ENCODE data around the gene ADD3.

The ADD3 gene

GRCh38 chr10:110061687-110062086 lies 53.9 kb downstream of the ADD3 start:
- Histone ChIP-seq H3K4ac (ENCODE audit: low read depth, low read length) (peak overlapping the region; percentile 55), H3K18ac (ENCODE audit: low read length) (no peak overlapping the region), H3K9me3 (ENCODE audit: insufficient read depth, low read depth, low read length) (no peaks in the 10 kb centered on the region), H3K14ac (ENCODE audit: low read length) (no peak overlapping the region), H3K4me2 (ENCODE audit: low read length) (no peak overlapping the region), H3K4me3 (ENCODE audit: low read depth, low read length) (no peak overlapping the region), H3K27ac (ENCODE audit: low read depth, low read length) (no peak overlapping the region), H3K79me2 (ENCODE audit: control insufficient read depth, insufficient read depth, low read length, poor library complexity) (no peaks in the 10 kb centered on the region), H3K4me1 (ENCODE audit: control insufficient read depth in 1 of 2, insufficient read depth in 2 of 2, low read length in 2 of 2) (no peaks in the 10 kb centered on the region), H4K12ac (ENCODE audit: low read depth, low read length) (no peak overlapping the region), H2AFZ (ENCODE audit: insufficient read depth, low read length, poor library complexity) (no peak overlapping the region), H4K8ac (ENCODE audit: low read depth, low read length) (no peak overlapping the region), H2AK5ac (ENCODE audit: low read length) (no peak overlapping the region), H2BK5ac (ENCODE audit: low read depth, low read length, poor library complexity) (no peak overlapping the region), H3K27me3 (ENCODE audit: insufficient read depth, low read length) (no peaks in the 10 kb centered on the region), H3K79me1 (ENCODE audit: low read length) (no peaks in the 10 kb centered on the region), H2BK120ac (ENCODE audit: insufficient read depth, low read length, poor library complexity) (no peak overlapping the region), H4K91ac (ENCODE audit: low read depth, low read length) (no peak overlapping the region), H2BK12ac (ENCODE audit: low read length) (no peak overlapping the region), H3K36me3 (ENCODE audit: control insufficient read depth in 1 of 2, insufficient read depth in 2 of 2, low read length in 2 of 2) (no peaks in the 10 kb centered on the region), H3K9ac (ENCODE audit: low read length) (no peak overlapping the region), H3K23ac (ENCODE audit: low read length) (no peak overlapping the region)
- WGBS (ENCODE audit: extremely low coverage, insufficient coverage, insufficient read length): no CpG with 5 or more reads among the region's 3 CpGs
- DNase-seq: no peak

DNA sequence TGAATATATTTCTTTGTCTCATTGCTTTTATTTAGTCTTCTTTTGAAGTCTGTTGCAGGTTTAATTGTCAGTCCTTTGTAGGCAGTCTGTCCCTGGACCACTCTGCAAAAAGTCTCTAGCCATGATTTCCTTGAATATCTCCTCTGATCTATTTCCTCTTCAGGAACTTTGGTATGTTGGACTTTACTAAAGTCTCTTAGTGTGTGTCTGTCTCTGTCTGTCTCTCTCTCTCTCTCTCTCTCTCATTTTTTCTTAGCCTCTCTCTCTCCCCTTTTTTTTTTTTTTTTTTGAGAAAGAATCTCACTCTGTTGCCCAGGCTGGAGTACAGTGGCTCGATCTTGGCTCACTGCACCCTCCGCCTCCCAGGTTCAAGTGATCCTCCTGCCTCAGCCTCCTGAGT lies 57.5 kb downstream of the ADD3 start:
- H2AFZ ChIP-seq (ENCODE audit: insufficient read depth, low read length, poor library complexity): no peak overlapping the region

DNA sequence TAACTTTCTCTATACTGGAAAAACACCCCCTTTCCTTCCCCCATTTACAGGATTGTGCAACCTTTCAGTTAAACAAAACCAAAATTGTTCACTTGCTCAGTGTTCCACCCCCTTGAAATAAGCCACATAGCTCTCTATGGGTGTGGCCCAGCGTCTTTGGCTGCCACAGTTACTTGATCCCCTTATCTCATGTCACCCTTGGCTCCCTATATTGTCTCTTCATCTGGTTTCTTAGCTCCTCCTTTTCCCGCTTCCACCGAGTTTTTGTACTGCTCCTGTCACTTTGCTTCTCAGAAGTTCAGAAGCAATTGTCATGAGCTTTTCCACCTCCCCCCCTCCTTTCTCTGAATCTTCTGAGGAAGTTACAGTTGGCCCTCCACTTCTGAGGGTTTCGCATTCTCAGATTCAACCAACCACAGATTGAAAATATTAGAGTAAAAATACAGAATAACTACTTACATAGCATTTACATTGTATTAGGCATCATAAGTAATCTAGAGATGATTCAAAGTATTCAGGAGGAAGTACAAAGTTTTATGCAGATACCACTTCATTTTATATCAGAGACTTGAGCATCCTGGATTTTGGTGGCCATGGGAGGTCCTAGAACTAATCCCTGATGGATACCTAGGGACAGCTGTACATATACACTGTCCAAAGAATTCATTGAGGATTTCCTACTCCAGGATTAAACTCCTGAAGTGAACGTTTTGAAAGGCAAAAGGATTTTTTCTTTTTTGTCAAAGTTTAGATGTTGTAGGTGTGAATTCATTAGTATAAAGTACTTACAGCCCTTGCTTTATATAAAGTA lies 60.4 kb downstream of the ADD3 start:
- no peak overlapping the region for H4K8ac ChIP-seq (ENCODE audit: low read depth, low read length)
- H3K36me3 ChIP-seq (ENCODE audit: control insufficient read depth in 1 of 2, insufficient read depth in 2 of 2, low read length in 2 of 2): no peaks in the 10 kb centered on the region
- H2BK12ac ChIP-seq (ENCODE audit: low read length): no peak overlapping the region
- H3K9me3 ChIP-seq (ENCODE audit: insufficient read depth, low read depth, low read length): no peaks in the 10 kb centered on the region
- DNase-seq: no peak
- H3K4me2 ChIP-seq (ENCODE audit: low read length): no peak overlapping the region
- no peak overlapping the region for H3K4me3 ChIP-seq (ENCODE audit: low read depth, low read length)
- H3K9ac ChIP-seq (ENCODE audit: low read length): no peak overlapping the region
- H3K27ac ChIP-seq (ENCODE audit: low read depth, low read length): no peak overlapping the region
- no peaks in the 10 kb centered on the region for H3K79me1 ChIP-seq (ENCODE audit: low read length)
- H3K27me3 ChIP-seq (ENCODE audit: insufficient read depth, low read length): no peaks in the 10 kb centered on the region
- H4K91ac ChIP-seq (ENCODE audit: low read depth, low read length): no peak overlapping the region
- H3K18ac ChIP-seq (ENCODE audit: low read length): no peak overlapping the region
- H2BK120ac ChIP-seq (ENCODE audit: insufficient read depth, low read length, poor library complexity): no peak overlapping the region
- no CpG with 5 or more reads among the region's 5 CpGs for WGBS (ENCODE audit: extremely low coverage, insufficient coverage, insufficient read length)
- no peak overlapping the region for H2BK5ac ChIP-seq (ENCODE audit: low read depth, low read length, poor library complexity)
- no peak overlapping the region for H2AFZ ChIP-seq (ENCODE audit: insufficient read depth, low read length, poor library complexity)
- H3K14ac ChIP-seq (ENCODE audit: low read length): no peak overlapping the region
- no peak overlapping the region for H2AK5ac ChIP-seq (ENCODE audit: low read length)
- no peaks in the 10 kb centered on the region for H3K79me2 ChIP-seq (ENCODE audit: control insufficient read depth, insufficient read depth, low read length, poor library complexity)
- H3K4ac ChIP-seq (ENCODE audit: low read depth, low read length): no peak overlapping the region
- H4K12ac ChIP-seq (ENCODE audit: low read depth, low read length): no peak overlapping the region
- H3K23ac ChIP-seq (ENCODE audit: low read length): no peak overlapping the region
- peaks cover 0 to 2% of the 10 kb centered on the region in 2 experiments for H3K4me1 ChIP-seq (ENCODE audit: control insufficient read depth in 1 of 2, insufficient read depth in 2 of 2, low read length in 2 of 2)

More for the DNA sequence above, 57.5 kb downstream of the ADD3 start:
- Histone ChIP-seq H2AK5ac (ENCODE audit: low read length) (no peak overlapping the region), H3K9ac (ENCODE audit: low read length) (no peak overlapping the region), H3K36me3 (ENCODE audit: control insufficient read depth in 1 of 2, insufficient read depth in 2 of 2, low read length in 2 of 2) (no peaks in the 10 kb centered on the region), H4K91ac (ENCODE audit: low read depth, low read length) (no peak overlapping the region), H2BK120ac (ENCODE audit: insufficient read depth, low read length, poor library complexity) (no peak overlapping the region), H3K27ac (ENCODE audit: low read depth, low read length) (no peak overlapping the region), H3K4ac (ENCODE audit: low read depth, low read length) (no peak overlapping the region), H3K14ac (ENCODE audit: low read length) (no peak overlapping the region), H2BK5ac (ENCODE audit: low read depth, low read length, poor library complexity) (no peak overlapping the region), H3K4me3 (ENCODE audit: low read depth, low read length) (no peak overlapping the region), H3K4me1 (ENCODE audit: control insufficient read depth in 1 of 2, insufficient read depth in 2 of 2, low read length in 2 of 2) (peaks cover 0 to 2% of the 10 kb centered on the region in 2 experiments), H3K18ac (ENCODE audit: low read length) (no peak overlapping the region), H3K23ac (ENCODE audit: low read length) (no peak overlapping the region), H4K8ac (ENCODE audit: low read depth, low read length) (no peak overlapping the region), H3K79me2 (ENCODE audit: control insufficient read depth, insufficient read depth, low read length, poor library complexity) (no peaks in the 10 kb centered on the region), H3K27me3 (ENCODE audit: insufficient read depth, low read length) (no peaks in the 10 kb centered on the region), H4K12ac (ENCODE audit: low read depth, low read length) (no peak overlapping the region), H3K9me3 (ENCODE audit: insufficient read depth, low read depth, low read length) (no peaks in the 10 kb centered on the region), H3K79me1 (ENCODE audit: low read length) (no peaks in the 10 kb centered on the region), H2BK12ac (ENCODE audit: low read length) (no peak overlapping the region), H3K4me2 (ENCODE audit: low read length) (no peak overlapping the region)
- no peak for DNase-seq
- WGBS (ENCODE audit: extremely low coverage, insufficient coverage, insufficient read length): no CpG with 5 or more reads among the region's 2 CpGs

GRCh38 chr10:110068780-110069179 lies 61.0 kb downstream of the ADD3 start:
- no peak overlapping the region for H3K18ac ChIP-seq (ENCODE audit: low read length)
- no peaks in the 10 kb centered on the region for H3K36me3 ChIP-seq (ENCODE audit: control insufficient read depth in 1 of 2, insufficient read depth in 2 of 2, low read length in 2 of 2)
- no peak overlapping the region for H3K4me2 ChIP-seq (ENCODE audit: low read length)
- H4K8ac ChIP-seq (ENCODE audit: low read depth, low read length): no peak overlapping the region
- no peak overlapping the region for H3K23ac ChIP-seq (ENCODE audit: low read length)
- H2AFZ ChIP-seq (ENCODE audit: insufficient read depth, low read length, poor library complexity): no peak overlapping the region
- H2BK12ac ChIP-seq (ENCODE audit: low read length): no peak overlapping the region
- no peak overlapping the region for H2BK5ac ChIP-seq (ENCODE audit: low read depth, low read length, poor library complexity)
- H3K9me3 ChIP-seq (ENCODE audit: insufficient read depth, low read depth, low read length): no peaks in the 10 kb centered on the region
- no peak overlapping the region for H3K14ac ChIP-seq (ENCODE audit: low read length)
- H3K27ac ChIP-seq (ENCODE audit: low read depth, low read length): no peak overlapping the region
- no peak for DNase-seq
- H3K4me3 ChIP-seq (ENCODE audit: low read depth, low read length): no peak overlapping the region
- H3K79me2 ChIP-seq (ENCODE audit: control insufficient read depth, insufficient read depth, low read length, poor library complexity): no peaks in the 10 kb centered on the region
- H2AK5ac ChIP-seq (ENCODE audit: low read length): no peak overlapping the region
- H3K9ac ChIP-seq (ENCODE audit: low read length): no peak overlapping the region
- H3K4ac ChIP-seq (ENCODE audit: low read depth, low read length): no peak overlapping the region
- no peak overlapping the region for H2BK120ac ChIP-seq (ENCODE audit: insufficient read depth, low read length, poor library complexity)
- H3K27me3 ChIP-seq (ENCODE audit: insufficient read depth, low read length): no peaks in the 10 kb centered on the region
- no peak overlapping the region for H4K12ac ChIP-seq (ENCODE audit: low read depth, low read length)
- no peaks in the 10 kb centered on the region for H3K79me1 ChIP-seq (ENCODE audit: low read length)
- H4K91ac ChIP-seq (ENCODE audit: low read depth, low read length): no peak overlapping the region
- H3K4me1 ChIP-seq (ENCODE audit: control insufficient read depth in 1 of 2, insufficient read depth in 2 of 2, low read length in 2 of 2): peaks cover 0 to 2% of the 10 kb centered on the region in 2 experiments
- no CpG with 5 or more reads among the region's 7 CpGs for WGBS (ENCODE audit: extremely low coverage, insufficient coverage, insufficient read length)

All from trophoblast cell (in vitro differentiated cells and primary cell).